K562 treated with DMSO at 1 percent for 12 hours (cell line): ENCODE measurements around the gene PA2G4. TPM values are rescaled to one million over a fixed set of nuclear protein-coding genes. Genes with fewer than 3 reads are reported as not detected.

ENCODE experiments used
- total RNA-seq: library from RNA; unstranded; fragments of 300-600 nt; gene quantifications from 2 replicates; pipeline ENCODE4 v1.2.3, GENCODE V29; 2022; ENCODE audit not compliant: insufficient read depth

The PA2G4 gene
- total RNA-seq: 117 and 191 TPM in 2 replicates

DNA sequence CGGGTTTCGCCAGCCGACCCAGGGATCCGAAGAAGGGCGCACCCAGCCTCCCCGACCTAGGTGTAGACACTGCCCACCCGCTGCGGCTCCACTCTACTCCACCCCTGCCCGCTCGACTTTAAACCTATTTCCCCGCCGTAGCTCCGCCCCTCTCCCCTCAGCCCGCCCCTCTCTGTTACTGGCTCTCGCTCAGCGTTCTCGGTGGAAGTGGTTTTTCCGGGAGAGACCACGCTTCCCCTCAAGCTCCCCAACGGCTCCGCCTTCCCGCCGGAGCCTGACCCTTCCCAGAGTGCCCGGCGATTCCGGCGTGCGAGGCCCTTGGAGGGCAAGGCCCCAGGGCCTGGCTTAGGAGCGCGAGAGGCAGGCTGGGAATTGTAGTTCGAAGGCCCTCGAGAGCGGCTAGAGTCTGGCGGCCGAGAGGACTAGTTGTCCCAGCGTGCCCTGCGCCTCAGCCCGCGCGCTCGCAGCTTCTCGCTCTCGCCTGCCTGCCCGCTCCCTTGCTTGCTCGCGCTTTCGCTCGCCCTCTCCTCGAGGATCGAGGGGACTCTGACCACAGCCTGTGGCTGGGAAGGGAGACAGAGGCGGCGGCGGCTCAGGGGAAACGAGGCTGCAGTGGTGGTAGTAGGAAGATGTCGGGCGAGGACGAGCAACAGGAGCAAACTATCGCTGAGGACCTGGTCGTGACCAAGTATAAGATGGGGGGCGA lies at the start of gene PA2G4:
TSS of gene PA2G4 (plus strand) at position 451 of the 706 bp plus-strand sequence. CDS start at position 630, 179 bp downstream.

DNA sequence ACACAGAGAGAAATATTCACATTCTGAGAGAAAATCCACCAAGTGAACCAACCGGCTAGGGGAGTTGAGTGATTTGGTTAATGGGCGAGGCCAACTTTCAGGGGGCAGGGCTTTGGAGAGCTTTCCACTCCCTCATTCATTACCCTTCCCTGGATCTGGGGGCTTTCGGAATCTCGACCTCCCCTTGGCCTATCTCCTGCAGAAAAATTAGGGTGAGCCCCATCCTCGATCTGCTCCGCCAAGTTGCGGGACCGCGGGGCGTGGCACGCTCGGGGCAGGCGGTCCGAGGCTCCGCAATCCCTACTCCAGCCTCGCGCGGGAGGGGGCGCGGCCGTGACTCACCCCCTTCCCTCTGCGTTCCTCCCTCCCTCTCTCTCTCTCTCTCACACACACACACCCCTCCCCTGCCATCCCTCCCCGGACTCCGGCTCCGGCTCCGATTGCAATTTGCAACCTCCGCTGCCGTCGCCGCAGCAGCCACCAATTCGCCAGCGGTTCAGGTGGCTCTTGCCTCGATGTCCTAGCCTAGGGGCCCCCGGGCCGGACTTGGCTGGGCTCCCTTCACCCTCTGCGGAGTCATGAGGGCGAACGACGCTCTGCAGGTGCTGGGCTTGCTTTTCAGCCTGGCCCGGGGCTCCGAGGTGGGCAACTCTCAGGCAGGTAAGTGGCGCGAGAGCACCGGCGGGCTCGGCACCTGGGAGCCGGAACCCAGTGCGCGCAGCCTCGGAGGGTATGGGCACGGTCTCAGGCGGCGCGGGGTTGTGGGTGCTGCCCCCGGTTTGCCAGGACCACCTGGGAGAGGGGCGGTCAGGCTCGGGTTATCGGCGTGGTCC lies 24.4 kb upstream of the PA2G4 start, which contains the start of gene ERBB3:
TSS of gene ERBB3 (plus strand) at position 443 of the 833 bp plus-strand sequence. CDS start at position 579, 136 bp downstream.

DNA sequence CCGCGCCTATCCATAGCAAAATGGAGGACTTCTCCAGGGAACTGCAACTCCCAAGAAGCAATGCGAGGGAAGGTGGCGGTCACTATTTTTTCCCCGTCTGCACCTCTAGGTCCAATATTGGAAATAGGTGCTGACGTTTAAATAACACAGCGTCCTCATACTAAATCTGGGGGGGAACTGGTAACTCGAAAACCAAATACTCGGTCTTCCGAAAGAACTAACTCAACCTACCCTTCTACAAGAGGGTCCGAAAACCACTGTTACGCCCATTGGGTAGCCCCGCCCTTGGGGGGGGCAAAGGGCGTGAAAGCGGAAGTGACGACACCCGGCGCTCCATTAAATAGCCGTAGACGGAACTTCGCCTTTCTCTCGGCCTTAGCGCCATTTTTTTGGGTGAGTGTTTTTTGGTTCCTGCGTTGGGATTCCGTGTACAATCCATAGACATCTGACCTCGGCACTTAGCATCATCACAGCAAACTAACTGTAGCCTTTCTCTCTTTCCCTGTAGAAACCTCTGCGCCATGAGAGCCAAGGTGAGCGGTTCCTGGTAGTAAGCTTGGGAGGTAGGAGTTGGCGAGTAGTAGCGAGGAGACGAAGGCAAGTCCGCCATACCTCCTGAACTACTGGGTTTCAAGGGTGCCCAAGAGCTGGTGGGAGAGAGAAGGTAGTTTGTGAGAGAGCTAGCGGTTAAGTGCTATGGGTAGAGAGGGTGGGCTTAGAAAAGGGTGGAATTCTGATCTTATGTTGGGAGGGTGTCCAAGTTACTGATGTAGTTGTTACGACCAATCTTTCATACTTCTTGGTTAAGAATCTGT lies 12.1 kb downstream of the PA2G4 start, which contains the start of gene RPL41:
TSS of gene RPL41 (plus strand) at position 367 of the 815 bp plus-strand sequence.

DNA sequence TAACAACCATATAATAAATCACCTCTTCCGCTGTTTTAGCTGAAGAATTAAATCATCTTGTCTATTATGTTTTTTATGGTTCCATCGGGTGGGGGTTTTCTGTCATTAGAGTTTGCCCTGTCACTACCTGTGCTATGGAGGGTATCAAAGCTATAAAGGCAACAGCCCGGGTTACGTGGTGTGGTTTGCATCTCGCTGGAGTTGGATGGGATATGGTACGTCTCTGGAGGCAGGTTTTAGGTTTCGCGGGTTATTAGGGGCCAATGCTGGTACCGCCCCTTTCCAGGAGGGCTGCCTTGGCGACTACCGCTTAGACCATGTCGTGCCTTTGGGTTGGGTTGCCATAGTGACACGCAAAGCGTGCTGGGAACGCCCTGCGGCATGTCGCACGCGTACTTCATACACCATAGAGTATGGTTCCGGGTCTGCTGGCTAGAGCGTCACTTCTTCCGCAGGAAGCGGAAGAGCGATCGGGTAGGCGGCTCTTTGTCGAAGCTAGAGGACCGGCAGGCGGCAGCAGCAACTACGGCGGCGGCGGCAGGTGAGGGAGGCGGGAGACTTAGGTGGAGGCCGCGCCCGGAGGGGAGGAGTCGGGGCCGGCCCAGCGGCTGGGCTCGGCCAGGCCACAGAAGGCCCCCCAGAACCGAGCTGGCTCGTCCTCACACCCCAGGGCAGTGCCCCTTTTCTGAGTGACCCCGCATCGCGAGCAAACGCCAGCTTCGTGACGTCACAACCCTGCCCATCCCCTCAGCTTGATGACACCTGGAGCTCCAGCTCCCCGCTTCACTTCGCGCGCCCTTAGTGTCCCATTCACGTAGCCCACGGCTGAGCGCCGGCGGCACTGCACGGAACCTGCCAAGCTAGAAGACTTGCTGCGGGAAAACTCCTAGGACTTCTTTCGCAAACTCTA lies 13.7 kb downstream of the PA2G4 start, which contains the start of gene ZC3H10:
TSS of gene ZC3H10 (plus strand) at position 489 of the 910 bp plus-strand sequence. CDS start 2,297 bp downstream, outside the sequence.

DNA sequence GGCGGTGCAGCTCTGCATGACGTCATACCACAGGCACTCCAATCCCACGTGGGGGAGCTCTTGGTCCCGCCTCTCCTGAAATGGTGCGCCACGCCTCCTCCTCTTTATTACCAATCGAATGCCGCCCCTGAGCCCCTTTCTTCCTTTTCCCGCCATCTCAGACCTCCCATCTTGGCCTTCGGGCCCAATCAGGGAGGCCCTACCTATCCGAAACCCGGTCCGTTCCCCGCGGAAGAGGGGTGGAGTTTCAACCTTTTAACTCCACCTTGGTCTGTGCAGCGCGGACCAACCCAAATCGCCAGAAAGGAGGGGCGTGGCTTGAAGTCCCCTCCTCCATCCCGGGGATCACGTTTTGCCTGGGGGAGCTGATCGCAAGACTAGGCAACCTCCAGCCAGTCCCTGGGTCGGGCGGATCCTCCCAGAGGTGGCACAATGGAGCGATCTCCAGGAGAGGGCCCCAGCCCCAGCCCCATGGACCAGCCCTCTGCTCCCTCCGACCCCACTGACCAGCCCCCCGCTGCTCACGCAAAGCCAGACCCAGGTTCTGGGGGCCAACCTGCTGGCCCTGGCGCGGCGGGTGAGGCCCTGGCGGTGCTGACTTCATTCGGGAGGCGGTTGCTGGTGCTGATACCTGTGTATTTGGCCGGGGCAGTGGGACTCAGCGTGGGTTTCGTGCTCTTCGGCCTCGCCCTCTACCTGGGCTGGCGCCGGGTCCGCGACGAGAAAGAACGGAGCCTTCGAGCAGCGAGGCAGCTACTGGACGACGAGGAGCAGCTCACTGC lies 23.7 kb downstream of the PA2G4 start, which contains the start of gene ESYT1:
TSS of gene ESYT1 (plus strand) at position 380 of the 782 bp plus-strand sequence. CDS start at position 433, 53 bp downstream.

DNA sequence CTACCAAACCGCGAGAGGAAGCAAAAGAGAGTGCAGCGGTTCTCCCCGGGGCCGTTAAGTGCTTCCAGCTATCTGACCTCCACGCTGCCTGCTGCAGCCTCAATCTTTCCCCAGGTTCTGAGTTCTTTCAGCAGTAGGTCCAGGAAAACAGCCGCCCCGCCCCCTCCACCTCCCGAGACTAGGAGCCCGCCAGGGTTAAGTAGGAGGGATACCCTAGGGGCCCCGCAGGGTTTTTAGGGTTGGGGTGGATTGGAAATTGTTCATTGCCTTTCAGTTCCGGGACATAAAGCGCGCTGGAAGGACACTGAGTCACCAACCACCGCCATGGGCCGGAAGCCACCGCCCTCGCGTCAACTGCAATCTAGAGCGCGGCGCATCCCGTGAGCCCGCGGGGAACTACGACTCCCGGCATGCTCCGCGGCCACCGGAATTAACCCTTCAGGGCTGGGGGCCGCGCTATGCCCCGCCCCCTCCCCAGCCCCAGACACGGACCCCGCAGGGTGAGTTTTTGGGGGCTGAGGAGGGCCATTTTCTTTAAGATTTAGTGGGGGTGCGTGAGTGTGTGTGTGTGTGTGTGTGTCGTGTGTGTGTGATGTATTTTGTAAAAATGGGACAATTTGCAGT lies 47.9 kb downstream of the PA2G4 start, which contains the start of gene MYL6B:
TSS of gene MYL6B (plus strand) at position 456 of the 624 bp plus-strand sequence. CDS start 1,332 bp downstream, outside the sequence.

DNA sequence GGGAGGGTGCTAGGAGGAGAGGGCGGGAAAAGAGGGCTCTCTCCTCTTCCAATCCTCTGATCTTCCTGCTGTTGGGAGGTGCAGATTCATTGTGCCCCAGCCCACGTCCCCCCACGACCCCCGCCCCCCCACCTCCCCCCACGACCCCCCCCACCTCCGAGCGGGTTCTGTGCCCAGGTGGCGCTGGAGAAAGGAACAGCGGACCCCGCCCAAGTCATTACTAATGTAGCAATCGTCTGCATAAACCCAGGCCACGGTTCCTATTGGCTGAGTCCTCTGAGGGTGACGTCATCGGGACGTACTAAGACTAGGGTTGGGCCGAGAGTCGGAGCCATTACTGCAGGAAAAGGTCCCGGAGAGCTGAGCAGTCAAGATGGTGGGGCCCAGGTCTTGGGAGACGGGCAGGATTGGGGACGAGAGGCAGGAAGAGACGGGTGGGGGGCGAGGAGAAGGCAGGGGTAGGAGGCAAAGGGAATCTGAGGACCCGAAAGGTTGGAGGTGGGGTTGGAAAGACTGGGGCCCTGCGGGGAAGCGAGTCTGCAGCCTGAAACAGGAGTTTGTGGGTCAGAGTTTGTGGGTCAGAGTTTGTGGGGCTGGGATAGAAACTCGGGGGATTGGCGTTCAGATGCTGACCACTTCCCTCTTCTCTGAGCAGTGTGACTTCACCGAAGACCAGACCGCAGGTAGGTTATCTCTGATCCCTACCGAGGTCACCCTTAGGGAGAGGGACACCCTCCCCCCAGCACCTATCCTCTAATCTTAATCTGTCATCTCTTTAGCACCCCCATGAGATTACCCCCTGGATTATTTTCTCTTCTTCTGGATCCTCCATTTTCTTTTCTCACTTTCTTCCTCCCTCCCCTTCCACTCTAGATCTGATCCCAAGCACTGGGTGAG lies 53.9 kb downstream of the PA2G4 start, which contains the start of gene MYL6:
TSS of gene MYL6 (plus strand) at position 331 of the 897 bp plus-strand sequence. CDS start at position 374, 43 bp downstream.

Other genes starting within 250 kb of the PA2G4 start
- gene PYM1, start 176.7 kb upstream of the PA2G4 start, total RNA-seq: 25.3 and 31.8 TPM in 2 replicates
- 20.0 and 41.3 TPM in 2 replicates for gene DGKA, start 173.4 kb upstream of the PA2G4 start, total RNA-seq
- gene PMEL, start 138.5 kb upstream of the PA2G4 start, total RNA-seq: 1.6 and 2.3 TPM in 2 replicates
- gene CDK2, start 137.7 kb upstream of the PA2G4 start, total RNA-seq: 60.8 and 102 TPM in 2 replicates
- gene RAB5B, start 130.5 kb upstream of the PA2G4 start, total RNA-seq: 24.7 and 53.6 TPM in 2 replicates
- gene SUOX, start 107.3 kb upstream of the PA2G4 start, total RNA-seq: 28.3 and 47.1 TPM in 2 replicates
- 5.5 and 28.5 TPM in 2 replicates for gene IKZF4, start 83.5 kb upstream of the PA2G4 start, total RNA-seq
- 356 and 471 TPM in 2 replicates for gene RPS26, start 62.6 kb upstream of the PA2G4 start, total RNA-seq
- 4.0 and 6.2 TPM in 2 replicates for gene ERBB3, start 24.4 kb upstream of the PA2G4 start, total RNA-seq
- 3,882 and 7,413 TPM in 2 replicates for gene RPL41, start 12.1 kb downstream of the PA2G4 start, total RNA-seq
- gene ZC3H10, start 13.7 kb downstream of the PA2G4 start, total RNA-seq: 3.0 and 6.0 TPM in 2 replicates
- 118 and 171 TPM in 2 replicates for gene ESYT1, start 23.7 kb downstream of the PA2G4 start, total RNA-seq
- gene MYL6B, start 48.0 kb downstream of the PA2G4 start, total RNA-seq: 39.6 and 50.9 TPM in 2 replicates
- gene MYL6, start 53.8 kb downstream of the PA2G4 start, total RNA-seq: 825 and 1,302 TPM in 2 replicates
- gene SMARCC2, start 84.9 kb downstream of the PA2G4 start, total RNA-seq: 21.7 and 70.9 TPM in 2 replicates
- 21.4 and 47.7 TPM in 2 replicates for gene RNF41, start 117.4 kb downstream of the PA2G4 start, total RNA-seq
- 41.0 and 51.8 TPM in 2 replicates for gene NABP2, start 119.8 kb downstream of the PA2G4 start, total RNA-seq
- gene SLC39A5, start 125.5 kb downstream of the PA2G4 start, total RNA-seq: not detected in 2 replicates
- 9.6 and 33.7 TPM in 2 replicates for gene ANKRD52, start 153.8 kb downstream of the PA2G4 start, total RNA-seq
- 43.3 and 62.5 TPM in 2 replicates for gene COQ10A, start 162.4 kb downstream of the PA2G4 start, total RNA-seq
- 81.3 and 200 TPM in 2 replicates for gene CS, start 195.8 kb downstream of the PA2G4 start, total RNA-seq
- gene CNPY2, start 211.4 kb downstream of the PA2G4 start, total RNA-seq: 79.7 and 93.3 TPM in 2 replicates
- gene PAN2, start 229.4 kb downstream of the PA2G4 start, total RNA-seq: 12.5 and 26.6 TPM in 2 replicates
- 13.7 and 23.5 TPM in 2 replicates for gene IL23A, start 234.3 kb downstream of the PA2G4 start, total RNA-seq